Brain microvascular endothelial cell (primary cell): ENCODE results near the gene ZNF302.

Experiments
- DNase-seq: peaks from one replicate; pipeline ENCODE4 v3.0.0-alpha.2; 2020
- H3K27ac ChIP-seq: fragments of 250-450 bp; sonication (Bioruptor Pico); 2 replicates; pipeline ENCODE4 v1.5.1; 2020; ENCODE audit warnings: mild to moderate bottlenecking, moderate library complexity
- H3K27me3 ChIP-seq: fragments of 250-450 bp; sonication (Bioruptor Pico); replicated peaks from 2 replicates; pipeline ENCODE4 v1.5.1; 2020; ENCODE audit warnings: mild to moderate bottlenecking
- H3K36me3 ChIP-seq: fragments of 250-450 bp; sonication (Bioruptor Pico); replicated peaks from 2 replicates; pipeline ENCODE4 v1.5.1; 2020; ENCODE audit warnings: mild to moderate bottlenecking
- H3K4me3 ChIP-seq: 2 replicates; pipeline ENCODE4 v1.5.1; 2011; ENCODE audit warnings: low read depth, mild to moderate bottlenecking, control low read depth, low read length, moderate library complexity
- CTCF ChIP-seq: IDR thresholded peaks from 2 replicates; pipeline ENCODE4 v1.5.1; 2011; ENCODE audit warnings: low read depth, mild to moderate bottlenecking, moderate library complexity, low read length, control low read depth, inconsistent platforms; ENCODE audit errors: missing control alignments
- in situ Hi-C: cut with HindIII; loops from 2 replicates; pipeline ENCODE4 v1.10.0; 2017; ENCODE audit warnings: low sequenced_read_pairs, low pct_ligation_motif_present

The ZNF302 gene

GRCh38 chr19:34725400-34725799, 47.9 kb downstream of the ZNF302 start:
- Histone ChIP-seq H3K4me3 (no peak overlapping the region), H3K27me3 (no peaks in the 10 kb centered on the region), H3K27ac (no peak overlapping the region), H3K36me3 (no peaks in the 10 kb centered on the region)
- TF ChIP-seq CTCF, result no peak
- in situ Hi-C loops, result no loop called here
- DNase-seq, result no peak

GRCh38 chr19:34731019-34731829, 53.7 kb downstream of the ZNF302 start:
- TF ChIP-seq CTCF, result no peak
- H3K36me3 ChIP-seq, result no peaks in the 10 kb centered on the region
- DNase-seq, result no peak
- no peak overlapping the region for H3K4me3 ChIP-seq
- in situ Hi-C loops, result no loop called here
- no peak overlapping the region for H3K27ac ChIP-seq
- no peaks in the 10 kb centered on the region for H3K27me3 ChIP-seq

- Histone ChIP-seq H3K36me3 (no peaks in the 10 kb centered on the region), H3K27ac (no peak overlapping the region), H3K27me3 (no peaks in the 10 kb centered on the region), H3K4me3 (no peak overlapping the region)
- no peak for TF ChIP-seq CTCF
- DNase-seq, result no peak
- in situ Hi-C loops, result no loop called here
Measured at GRCh38 chr19:34731964-34732363, 54.5 kb downstream of the ZNF302 start.

GRCh38 chr19:34732612-34733211, 55.2 kb downstream of the ZNF302 start:
- in situ Hi-C loops, result no loop called here
- TF ChIP-seq CTCF, result no peak
- H3K36me3 ChIP-seq, result no peaks in the 10 kb centered on the region
- H3K27ac ChIP-seq, result no peak overlapping the region
- peak overlapping the region; percentile 5 for H3K4me3 ChIP-seq
- no peak for DNase-seq
- no peaks in the 10 kb centered on the region for H3K27me3 ChIP-seq

GRCh38 chr19:34733266-34733745, 55.8 kb downstream of the ZNF302 start:
- H3K27me3 ChIP-seq, result no peaks in the 10 kb centered on the region
- H3K4me3 ChIP-seq, result peak overlapping the region; percentile 78
- no peak for TF ChIP-seq CTCF
- DNase-seq, result no peak
- in situ Hi-C loops, result no loop called here
- H3K27ac ChIP-seq, result peak overlapping the region; percentile 93
- H3K36me3 ChIP-seq, result no peaks in the 10 kb centered on the region
